Peyer's patch (tissue), 4 donors: Measurements from ENCODE around the gene PCTP. TPM values are rescaled to one million over a fixed set of nuclear protein-coding genes. Genes with fewer than 3 reads are reported as not detected.

Source experiments
- DNase-seq, 3 donors: peaks; one replicate each; pipeline ENCODE4 v3.0.0-alpha.2; 2017 to 2019
- H3K27ac ChIP-seq, 4 donors: fragments of 200-600 bp; sonication (generic); one replicate each; pipeline ENCODE4 v1.5.1; 2016 to 2019
- H3K27me3 ChIP-seq, 2 donors: fragments of 200-600 bp; sonication (generic); one replicate each; pipeline ENCODE4 v1.5.1; 2019
- H3K36me3 ChIP-seq, 3 donors: fragments of 200-600 bp; sonication (generic); one replicate each; pipeline ENCODE4 v1.5.1; 2016 to 2019
- H3K4me1 ChIP-seq, 4 donors: fragments of 200-600 bp; sonication (generic); one replicate each; pipeline ENCODE4 v1.5.1; 2016 to 2019
- H3K4me3 ChIP-seq, 4 donors: fragments of 200-600 bp; sonication (generic); 1 replicate in 3 of 4; 2 replicates in 1 of 4; pipeline ENCODE4 v1.5.1; 2016 to 2019; ENCODE audit warnings: mild to moderate bottlenecking in 1 of 4
- H3K9me3 ChIP-seq, 4 donors: fragments of 200-600 bp; sonication (generic); one replicate each; pipeline ENCODE4 v1.5.1; 2016 to 2019; ENCODE audit warnings: mild to moderate bottlenecking in 1 of 4
- CTCF ChIP-seq, 6 experiments: fragments of 450-650 bp in 4 of 6; fragments of 200-600 bp in 2 of 6; sonication (generic) in 1 of 6; IDR thresholded peaks; one replicate each; pipeline ENCODE4 v1.5.1; 2017 to 2019; ENCODE audit warnings: antibody characterized with exemption in 6 of 6, mild to moderate bottlenecking in 3 of 6, moderate library complexity in 1 of 6
- POLR2A ChIP-seq, 2 donors: fragments of 450-650 bp; IDR thresholded peaks; one replicate each; pipeline ENCODE4 v1.5.1; 2017; ENCODE audit warnings: antibody characterized with exemption in 2 of 2, mild to moderate bottlenecking in 2 of 2, moderate library complexity in 2 of 2
- total RNA-seq, 4 donors: library from RNA; depleted of rRNA; stranded (reverse); fragments of >200 nt; gene quantifications; one replicate each; pipeline ENCODE4 v1.1.0, GENCODE V29; 2016

The PCTP gene
- total RNA-seq, 4 donors from 2014 or later: 16.0 to 35.5 (median 26.5) TPM

- Histone ChIP-seq H3K4me1 (peaks cover 0 to 13% (median 0%) of the 10 kb centered on the region in 4 donors), H3K9me3 (no peaks in the 10 kb centered on the region), H3K27ac (peak overlapping the region in 1 of 4 donors; percentile 64), H3K27me3 (no peaks in the 10 kb centered on the region), H3K36me3 (peaks cover 0 to 12% (median 0%) of the 10 kb centered on the region in 3 donors), H3K4me3 (no peak overlapping the region)
- TF ChIP-seq POLR2A (IDR thresholded peaks at IDR 0.05) (no peak), CTCF (IDR thresholded peaks at IDR 0.05) (no peak)
- no peak for DNase-seq
These were observed 13.8 kb downstream of the PCTP start for GRCh38 chr17:55764610-55765009.

- H3K9me3 ChIP-seq: no peaks in the 10 kb centered on the region
- H3K27me3 ChIP-seq: no peaks in the 10 kb centered on the region
- H3K4me3 ChIP-seq: no peak overlapping the region
- H3K36me3 ChIP-seq: peaks cover 0 to 12% (median 0%) of the 10 kb centered on the region in 3 donors
- H3K27ac ChIP-seq: no peak overlapping the region
- no peak for DNase-seq
- no peak for TF ChIP-seq CTCF (IDR thresholded peaks at IDR 0.05)
- no peak for TF ChIP-seq POLR2A (IDR thresholded peaks at IDR 0.05)
- peaks cover 0 to 11% (median 0%) of the 10 kb centered on the region in 4 donors for H3K4me1 ChIP-seq
These were observed 14.6 kb downstream of the PCTP start for GRCh38 chr17:55765472-55765871.

GRCh38 chr17:55768936-55769624 lies 18.2 kb downstream of the PCTP start:
- Histone ChIP-seq H3K36me3 (peaks cover 0 to 41% (median 0%) of the 10 kb centered on the region in 3 donors), H3K4me1 (peaks cover 0 to 5% (median 0%) of the 10 kb centered on the region in 4 donors), H3K27me3 (no peaks in the 10 kb centered on the region), H3K9me3 (no peaks in the 10 kb centered on the region), H3K27ac (peak overlapping the region in 2 of 4 donors; percentile 46 to 59), H3K4me3 (no peak overlapping the region)
- no peak for DNase-seq
- TF ChIP-seq POLR2A (IDR thresholded peaks at IDR 0.05) (no peak), CTCF (IDR thresholded peaks at IDR 0.05) (no peak)

- TF ChIP-seq POLR2A (IDR thresholded peaks at IDR 0.05) (no peak), CTCF (IDR thresholded peaks at IDR 0.05) (no peak)
- DNase-seq: no peak
- H3K4me3 ChIP-seq: no peak overlapping the region
- no peaks in the 10 kb centered on the region for H3K9me3 ChIP-seq
- peaks cover 0 to 5% (median 0%) of the 10 kb centered on the region in 4 donors for H3K4me1 ChIP-seq
- H3K27me3 ChIP-seq: no peaks in the 10 kb centered on the region
- H3K36me3 ChIP-seq: peaks cover 0 to 46% (median 0%) of the 10 kb centered on the region in 3 donors
- peak overlapping the region in 2 of 4 donors; percentile 46 to 59 for H3K27ac ChIP-seq
These were observed 18.8 kb downstream of the PCTP start for GRCh38 chr17:55769625-55770000.

GRCh38 chr17:55770196-55770870 lies 19.5 kb downstream of the PCTP start:
- H3K9me3 ChIP-seq: no peaks in the 10 kb centered on the region
- no peak for DNase-seq
- peaks cover 0 to 54% (median 0%) of the 10 kb centered on the region in 3 donors for H3K36me3 ChIP-seq
- peak overlapping the region in 1 of 4 donors; percentile 46 for H3K27ac ChIP-seq
- TF ChIP-seq POLR2A (IDR thresholded peaks at IDR 0.05) (no peak), CTCF (IDR thresholded peaks at IDR 0.05) (peak; percentile 13 to 79 (median 61))
- H3K4me3 ChIP-seq: no peak overlapping the region
- H3K27me3 ChIP-seq: no peaks in the 10 kb centered on the region
- peaks cover 0 to 5% (median 0%) of the 10 kb centered on the region in 4 donors for H3K4me1 ChIP-seq
